Stimulated activated CD8-positive, alpha-beta memory T cell treated with anti-CD3 and anti-CD28 coated beads, Interleukin-12 subunit alpha, Interleukin-12 subunit beta, amount 100 ng/mL, for 4 hours (primary cell): ENCODE data around the gene NEXMIF.
"Not testable (repeated sequence)": the region's sequence is repeated elsewhere in the genome, so short reads cannot be mapped to it uniquely, and the experiment has no call there.

Experiments
- DNase-seq: peaks from one replicate; pipeline ENCODE4 v3.0.0-alpha.2; 2020; ENCODE audit warnings: low read depth

NEXMIF gene

DNA sequence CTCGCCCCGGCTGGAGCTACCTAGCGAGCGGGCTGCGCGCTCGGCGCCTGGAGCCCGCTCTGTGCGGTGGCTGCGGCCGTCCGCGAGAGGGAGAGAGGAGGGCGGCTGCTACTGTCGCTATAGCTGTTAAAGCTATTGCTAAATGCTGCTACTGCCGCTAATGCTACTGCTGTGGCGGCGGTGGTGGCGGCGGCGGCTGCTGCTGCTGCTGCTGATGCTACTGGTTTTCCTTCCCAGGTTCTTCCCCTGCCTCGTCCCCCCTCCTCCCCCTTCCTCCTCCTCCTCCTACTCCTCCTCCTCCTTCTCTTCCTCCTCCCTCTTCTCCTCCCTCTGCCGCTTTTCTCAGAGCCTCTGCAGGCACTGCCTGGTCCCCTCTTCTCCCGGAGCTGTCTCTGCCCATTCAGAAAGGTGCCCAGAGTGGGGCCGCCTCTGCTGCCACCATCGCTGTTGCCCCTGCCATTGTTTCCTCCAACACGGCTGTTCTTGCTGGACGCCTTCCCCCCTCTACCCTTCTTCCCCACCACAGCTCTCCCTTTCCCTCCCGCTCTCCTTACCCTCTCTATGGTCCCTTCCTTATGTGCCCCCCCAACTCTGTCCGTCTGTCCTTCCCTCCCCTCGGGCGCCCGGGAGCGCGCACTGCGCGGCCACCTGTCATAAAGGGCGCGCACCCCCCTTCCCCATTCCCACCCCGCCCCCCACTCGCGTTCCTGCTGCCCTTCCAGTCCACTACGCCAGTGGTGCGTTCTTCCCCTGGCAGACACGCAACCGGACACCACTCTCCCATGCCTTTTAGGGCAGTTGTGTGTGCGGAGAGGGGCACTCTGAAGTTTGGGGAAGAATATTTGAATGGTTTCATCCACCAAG is at the start of gene NEXMIF:
TSS of gene NEXMIF (minus strand) at position 228 of the 864 bp plus-strand sequence.
- DNase-seq: no peak

GRCh38 chrX:74961962-74962361 is 36.7 kb upstream of the NEXMIF start:
- not testable (repeated sequence) for DNase-seq

GRCh38 chrX:74949717-74950116 is 24.5 kb upstream of the NEXMIF start:
- DNase-seq: no peak

DNA sequence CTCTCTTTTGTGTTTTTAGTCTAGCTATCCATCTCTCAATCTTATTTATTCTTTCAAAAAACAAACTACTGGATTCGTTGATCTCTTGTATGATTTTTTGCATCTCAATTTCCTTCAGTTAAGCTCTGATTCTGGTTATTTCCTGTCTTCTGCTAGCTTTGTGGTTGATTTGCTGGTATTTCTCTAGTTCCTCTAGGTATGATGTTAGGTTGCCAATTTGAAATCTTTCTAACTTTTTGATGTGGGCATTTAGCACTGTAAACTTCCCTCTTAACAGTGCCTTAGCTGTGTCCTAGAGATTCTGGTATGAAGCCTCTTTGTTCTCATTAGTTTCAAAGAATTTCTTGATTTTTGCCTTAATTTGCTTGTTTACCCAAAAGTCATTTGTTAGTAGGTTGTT is 15.2 kb upstream of the NEXMIF start:
- DNase-seq: no peak

GRCh38 chrX:74931214-74931613 is 6.0 kb upstream of the NEXMIF start:
- no peak for DNase-seq

GRCh38 chrX:74924449-74925224 is 615 bp downstream of the NEXMIF start:
- DNase-seq: no peak

DNA sequence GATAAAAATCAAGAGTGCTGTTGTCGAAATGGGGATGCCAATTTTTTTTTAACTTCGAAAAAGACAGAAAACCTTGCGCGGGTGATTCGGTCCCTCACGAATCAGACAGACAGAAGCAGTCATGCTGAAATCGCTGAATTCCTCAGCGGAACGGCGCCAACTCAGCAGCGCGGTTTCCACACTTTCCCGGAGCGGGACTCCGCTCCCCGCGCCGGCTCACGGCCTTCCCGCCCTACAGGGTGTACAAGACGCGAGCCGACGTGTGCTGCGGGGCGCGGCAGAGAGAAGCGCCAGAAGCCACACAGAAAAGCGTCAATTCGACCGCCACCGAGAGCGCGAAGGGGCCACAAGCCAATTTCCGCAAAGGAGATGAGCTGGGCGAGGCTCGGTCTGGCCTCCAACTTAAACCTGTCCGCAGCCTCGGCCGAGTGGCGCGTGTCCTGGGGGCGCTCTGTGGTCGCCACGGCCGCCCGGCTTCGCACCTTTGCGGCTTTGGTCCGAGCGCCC is 1.3 kb downstream of the NEXMIF start:
- DNase-seq: no peak

GRCh38 chrX:74922922-74923543 is 2.2 kb downstream of the NEXMIF start:
- no peak for DNase-seq

- DNase-seq: no peak
Measured at GRCh38 chrX:74911494-74911893, 13.8 kb downstream of the NEXMIF start.

DNA sequence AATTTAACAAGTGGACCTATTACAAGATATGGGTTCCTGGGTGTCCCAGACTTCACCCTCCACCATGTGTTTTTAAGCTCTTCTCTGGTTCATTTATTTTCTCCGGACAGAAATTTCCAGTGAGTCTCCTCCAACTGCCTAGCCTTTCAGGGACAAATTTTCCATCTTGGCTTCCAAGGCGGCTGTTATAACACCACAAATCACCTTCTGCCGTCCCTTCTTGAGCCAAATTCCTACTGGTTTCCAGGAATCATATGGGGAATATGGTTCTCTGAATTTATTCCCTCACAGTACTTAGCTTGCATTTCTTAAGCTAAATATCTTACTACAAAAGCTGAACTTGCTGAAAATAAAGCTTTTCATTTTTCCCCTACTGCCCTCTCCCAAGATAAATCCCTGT is 18.8 kb downstream of the NEXMIF start:
- no peak for DNase-seq

GRCh38 chrX:74902806-74903205 is 22.4 kb downstream of the NEXMIF start:
- DNase-seq: no peak

DNA sequence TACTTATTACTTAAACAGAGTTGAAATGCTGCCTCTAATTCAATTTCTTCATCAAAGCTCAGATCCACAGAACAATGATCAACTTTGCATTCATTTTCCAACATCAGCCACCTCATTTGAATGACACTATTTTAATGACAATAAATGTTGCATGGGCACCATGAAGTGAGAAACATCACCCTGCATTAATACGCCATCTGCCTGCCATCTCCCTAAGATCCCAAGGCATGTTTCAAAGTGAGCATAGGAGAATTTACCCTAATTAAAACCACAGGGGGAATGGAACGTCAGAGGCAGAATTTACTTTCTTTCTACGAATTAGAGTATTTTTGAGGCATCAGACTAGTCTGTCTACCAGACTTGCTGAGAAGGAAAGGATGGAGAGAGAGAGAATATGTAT is 32.7 kb downstream of the NEXMIF start:
- no peak for DNase-seq

DNA sequence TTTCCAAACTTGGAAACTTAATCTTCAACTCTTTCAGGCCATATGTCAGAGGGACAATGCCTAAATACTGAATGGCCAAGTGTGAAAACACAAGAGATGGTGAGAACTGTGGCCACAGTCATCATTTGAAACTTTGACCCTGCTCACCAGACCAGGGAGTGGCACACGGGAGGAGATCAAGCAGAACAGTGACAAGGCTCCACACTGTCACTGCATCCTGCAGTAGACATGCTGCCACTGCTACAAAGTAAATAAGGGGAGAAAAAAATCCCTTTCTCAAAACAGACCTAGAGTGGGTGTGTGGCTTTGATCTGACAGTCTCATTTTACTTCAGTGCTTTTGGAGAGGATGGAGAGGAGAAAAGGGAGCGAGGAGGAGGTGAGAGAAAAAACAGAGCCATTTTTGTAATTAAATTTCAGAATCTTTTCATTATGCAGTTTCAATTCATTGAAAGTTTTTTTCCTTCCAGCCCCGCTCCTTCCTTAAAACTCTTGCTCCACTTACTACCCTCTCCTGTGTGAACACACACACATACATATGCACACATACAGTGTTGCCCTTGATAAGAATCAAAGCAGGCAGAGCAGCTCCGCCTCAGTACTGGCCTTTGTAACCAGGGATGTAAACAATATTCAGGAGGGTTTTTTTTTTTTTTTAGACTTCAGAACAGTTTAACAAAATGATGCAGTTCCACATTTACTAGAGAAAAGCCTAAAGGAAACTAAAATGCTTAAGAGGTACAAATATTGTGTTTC is 34.4 kb downstream of the NEXMIF start:
- DNase-seq: no peak

DNA sequence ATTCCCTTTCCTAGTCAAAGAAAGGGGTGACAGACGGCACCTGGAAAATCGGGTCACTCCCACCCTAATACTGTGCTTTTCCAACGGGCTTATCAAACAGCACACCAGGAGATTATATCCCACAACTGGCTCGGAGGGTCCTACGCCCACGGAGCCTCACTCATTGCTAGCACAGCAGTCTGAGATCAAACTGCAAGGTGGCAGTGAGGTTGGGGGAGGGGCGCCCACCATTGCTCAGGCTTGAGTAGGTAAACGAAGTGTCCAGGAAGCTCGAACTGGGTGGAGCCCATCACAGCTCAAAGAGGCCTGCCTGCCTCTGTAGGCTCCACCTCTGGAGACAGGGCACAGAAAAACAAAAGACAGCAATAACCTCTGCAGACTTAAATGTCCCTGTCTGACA is 42.9 kb downstream of the NEXMIF start:
- not testable (repeated sequence) for DNase-seq

DNA sequence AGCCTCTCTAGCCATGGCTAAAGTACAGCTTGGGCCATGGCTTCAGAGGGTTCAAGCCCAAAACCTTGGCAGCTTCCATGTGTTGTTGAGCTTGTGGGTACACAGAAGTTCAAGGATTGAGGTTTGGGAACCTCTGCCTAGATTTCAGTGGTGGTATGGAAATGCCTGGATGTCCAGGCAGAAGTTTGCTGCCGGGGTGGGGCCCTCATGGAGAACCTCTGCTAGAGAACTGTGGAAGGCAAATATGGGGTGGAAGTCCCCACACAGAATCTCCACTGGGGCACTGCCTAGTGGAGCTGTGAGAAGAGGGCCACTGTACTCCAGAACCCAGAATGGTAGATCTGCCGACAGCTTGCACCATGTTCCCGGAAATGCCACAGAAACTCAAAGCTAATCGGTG is 59.5 kb downstream of the NEXMIF start:
- DNase-seq: no peak

- DNase-seq: no peak
Measured at GRCh38 chrX:74853255-74853654, 72.0 kb downstream of the NEXMIF start.

DNA sequence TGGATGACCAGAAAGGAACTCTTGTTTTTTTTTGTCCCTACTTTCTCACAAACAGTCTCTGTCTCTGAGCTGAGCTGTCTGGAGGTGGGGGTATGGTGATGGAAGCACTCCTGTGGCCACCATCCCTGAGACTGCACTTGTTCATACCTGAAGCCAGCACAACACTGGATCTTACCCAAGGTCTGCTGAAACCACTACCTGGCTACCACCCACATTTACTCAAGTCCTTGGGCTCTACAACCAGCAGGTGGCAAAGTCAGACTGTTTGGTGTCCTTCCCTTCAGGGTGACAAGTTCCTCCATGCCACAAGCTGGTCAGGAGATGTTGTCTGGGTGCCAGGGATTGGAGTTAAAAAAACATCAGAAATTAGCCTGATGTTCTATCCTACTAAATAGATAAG is 89.7 kb downstream of the NEXMIF start:
- no peak for DNase-seq

- not testable (repeated sequence) for DNase-seq
Measured at GRCh38 chrX:74819797-74820196, 105.5 kb downstream of the NEXMIF start.

GRCh38 chrX:74814681-74815080 is 110.6 kb downstream of the NEXMIF start:
- DNase-seq: no peak

DNA sequence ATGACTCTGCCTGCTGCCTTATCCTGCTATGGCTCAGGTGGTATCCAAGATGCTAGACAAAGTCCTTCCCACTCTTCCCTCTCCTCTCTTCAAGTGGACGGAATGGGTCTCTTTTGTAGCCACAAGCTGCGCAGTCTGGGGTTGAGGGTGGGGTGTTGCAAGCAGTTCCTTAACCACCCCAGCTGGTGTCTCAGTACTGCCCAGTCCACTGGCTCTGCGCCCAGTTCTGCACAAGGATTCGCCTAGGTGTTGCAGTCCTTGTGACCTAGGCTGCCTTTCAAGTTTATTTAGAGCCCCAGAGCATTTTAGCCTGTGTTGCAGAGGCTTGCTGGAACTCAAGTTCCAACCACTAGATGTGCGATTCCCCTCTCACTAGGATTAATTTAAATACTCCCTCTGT is 120.7 kb downstream of the NEXMIF start:
- DNase-seq: no peak

- DNase-seq: no peak
Measured at GRCh38 chrX:74800062-74800461, 125.2 kb downstream of the NEXMIF start.

GRCh38 chrX:74797338-74797887 is 127.8 kb downstream of the NEXMIF start:
- no peak for DNase-seq
